GM23248 (cell line): Measurements from ENCODE around the gene TAPBPL.

Source experiments
- EZH2 ChIP-seq: fragments of 200-600 bp; sonication (generic); IDR thresholded peaks from 2 replicates; pipeline ENCODE4 v1.6.1; 2018; ENCODE audit warnings: antibody characterized with exemption, mild to moderate bottlenecking; ENCODE audit not compliant: insufficient read depth, poor library complexity, severe bottlenecking
- EZH2phosphoT487 ChIP-seq: fragments of 200-600 bp; sonication (generic); IDR thresholded peaks from 2 replicates; pipeline ENCODE4 v1.6.1; 2018; ENCODE audit warnings: antibody characterized with exemption, moderate library complexity, mild to moderate bottlenecking, low read depth; ENCODE audit not compliant: insufficient read depth

DNA sequence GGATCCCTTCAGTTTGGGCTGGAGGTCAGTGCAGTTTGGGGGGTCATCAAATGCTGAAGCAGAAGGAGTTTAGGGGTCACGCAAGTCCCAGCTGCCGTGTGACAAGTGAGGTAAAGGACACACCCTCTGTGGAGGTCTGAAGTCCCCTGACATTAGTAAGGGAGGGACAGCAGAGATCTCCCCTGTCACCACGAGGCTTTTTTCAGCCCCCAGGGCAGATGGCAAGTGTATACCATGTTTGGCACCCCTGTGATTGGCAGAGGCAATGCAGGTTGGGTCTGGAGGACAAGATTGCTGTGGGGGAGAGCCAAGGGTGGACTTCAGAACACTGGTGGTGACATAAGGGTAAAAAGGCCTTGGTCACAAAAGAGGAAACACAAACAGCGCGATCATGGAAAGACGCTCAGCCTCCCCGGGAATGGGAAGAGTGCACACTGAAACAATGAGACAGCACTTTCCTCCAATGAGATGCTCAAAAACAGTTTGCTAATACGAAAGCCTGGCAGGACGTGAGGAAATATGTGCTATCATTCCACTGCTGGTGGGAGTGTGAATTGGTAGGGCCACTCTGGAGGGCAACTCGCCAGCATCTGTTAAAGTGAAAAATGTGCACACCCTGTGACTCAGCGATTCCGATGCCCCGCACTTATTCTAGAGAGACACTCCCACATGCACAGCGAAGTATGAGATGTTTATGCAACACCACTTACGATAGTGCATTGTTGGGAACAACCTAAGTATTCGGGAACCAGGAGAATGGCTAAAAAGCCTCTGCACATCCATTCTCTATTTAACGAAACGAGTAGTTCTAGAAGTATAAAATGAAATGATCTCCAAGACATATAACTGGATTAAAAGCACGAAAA is 21.5 kb upstream of the TAPBPL start:
- TF ChIP-seq EZH2phosphoT487 (no peak), EZH2 (no peak)
